ENCODE data around the gene LASP1. TPM values are rescaled to one million over a fixed set of nuclear protein-coding genes. Genes with fewer than 3 reads are reported as not detected.

The LASP1 gene
- total and polyA plus RNA-seq, 3 donors from 2014 or later = 58.2 to 83.2 (median 60.3) TPM

DNA sequence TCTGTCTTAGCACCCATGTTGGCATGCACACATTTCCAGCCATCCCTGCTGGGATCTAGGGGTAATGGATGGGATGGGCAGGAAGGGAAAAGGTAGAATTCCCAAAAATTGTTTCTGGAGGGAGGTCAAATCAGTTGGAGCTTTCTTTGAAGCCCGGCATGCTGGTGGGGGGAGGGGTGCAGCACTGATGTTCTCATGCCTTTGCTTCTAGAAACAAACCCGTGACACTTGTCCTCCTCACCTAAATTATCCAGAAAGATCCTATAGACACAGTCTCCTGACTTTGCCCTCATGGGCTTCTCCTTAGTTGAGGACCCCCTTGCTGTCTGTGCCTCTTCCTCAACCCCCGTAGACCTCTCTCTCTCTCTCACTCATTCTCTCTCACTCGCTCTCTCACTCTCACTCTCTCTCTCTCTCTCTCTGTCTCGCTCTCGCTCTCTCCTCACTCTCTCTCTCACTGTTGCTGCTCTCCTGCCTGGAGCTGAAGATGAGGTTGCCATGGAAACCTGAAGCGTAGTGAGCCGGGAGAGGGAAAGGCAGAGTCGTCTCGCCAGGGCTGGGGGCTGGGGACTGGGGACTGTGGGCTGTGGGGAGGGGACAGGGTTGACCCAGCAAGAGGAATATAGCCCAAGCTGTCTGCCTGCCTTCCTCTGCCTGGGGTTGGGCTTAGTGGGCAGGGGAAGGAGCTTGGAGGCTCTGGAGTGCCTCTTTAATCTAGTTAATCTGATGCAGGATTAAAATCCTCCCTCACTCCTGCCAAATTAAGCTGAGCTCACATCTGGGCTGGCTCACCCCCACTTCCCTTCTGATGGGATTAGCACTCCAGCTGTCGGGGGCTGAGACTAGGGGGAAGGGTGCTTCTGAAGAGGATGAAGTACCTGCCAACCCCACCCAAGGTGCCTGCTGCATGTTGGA lies 16.1 kb downstream of the LASP1 start:
- no peak overlapping the region for H3K4me3 ChIP-seq
- no peak overlapping the region for H3K27ac ChIP-seq
- intact Hi-C loops (cut with DNase I; ENCODE audit: low total_unique reads) = no loop called here
- H3K4me1 ChIP-seq = peaks cover 49% of the 10 kb centered on the region
- H3K36me3 ChIP-seq (ENCODE audit: low read depth, missing control alignments) = no peaks in the 10 kb centered on the region
- no peak for DNase-seq
- no peak for TF ChIP-seq CTCF (IDR thresholded peaks at IDR 0.05)
- TF ChIP-seq POLR2A (IDR thresholded peaks at IDR 0.05) = no peak
- WGBS, 2 donors = 54 to 61% methylated on average over 11 of the region's 11 CpGs
- no peaks in the 10 kb centered on the region for H3K27me3 ChIP-seq
- no peaks in the 10 kb centered on the region for H3K9me3 ChIP-seq

- intact Hi-C loops (cut with DNase I; ENCODE audit: low total_unique reads) = no loop called here
These were observed 16.8 kb downstream of the LASP1 start for GRCh38 chr17:38886643-38887010.

GRCh38 chr17:38888842-38889241 lies 19.0 kb downstream of the LASP1 start:
- intact Hi-C loops (cut with DNase I; ENCODE audit: low total_unique reads) = no loop called here
- H3K9me3 ChIP-seq = no peaks in the 10 kb centered on the region
- peaks cover 33% of the 10 kb centered on the region for H3K4me1 ChIP-seq
- 83 to 93% methylated on average over 6 to 9 of the region's 9 CpGs for WGBS, 2 donors
- no peak overlapping the region for H3K27ac ChIP-seq
- TF ChIP-seq CTCF (IDR thresholded peaks at IDR 0.05) = no peak
- TF ChIP-seq POLR2A (IDR thresholded peaks at IDR 0.05) = no peak
- no peak overlapping the region for H3K4me3 ChIP-seq
- no peaks in the 10 kb centered on the region for H3K36me3 ChIP-seq (ENCODE audit: low read depth, missing control alignments)
- DNase-seq = no peak
- H3K27me3 ChIP-seq = no peaks in the 10 kb centered on the region

More at GRCh38 chr17:38886643-38887010, 16.8 kb downstream of the LASP1 start:
- WGBS, 2 donors = 79 to 81% methylated on average over 8 of the region's 8 CpGs
- no peak for TF ChIP-seq POLR2A (IDR thresholded peaks at IDR 0.05)
- no peak for TF ChIP-seq CTCF (IDR thresholded peaks at IDR 0.05)
- Histone ChIP-seq H3K27ac (no peak overlapping the region), H3K4me1 (peaks cover 43% of the 10 kb centered on the region), H3K27me3 (no peaks in the 10 kb centered on the region), H3K4me3 (no peak overlapping the region), H3K9me3 (no peaks in the 10 kb centered on the region), H3K36me3 (ENCODE audit: low read depth, missing control alignments) (no peaks in the 10 kb centered on the region)
- DNase-seq = no peak

DNA sequence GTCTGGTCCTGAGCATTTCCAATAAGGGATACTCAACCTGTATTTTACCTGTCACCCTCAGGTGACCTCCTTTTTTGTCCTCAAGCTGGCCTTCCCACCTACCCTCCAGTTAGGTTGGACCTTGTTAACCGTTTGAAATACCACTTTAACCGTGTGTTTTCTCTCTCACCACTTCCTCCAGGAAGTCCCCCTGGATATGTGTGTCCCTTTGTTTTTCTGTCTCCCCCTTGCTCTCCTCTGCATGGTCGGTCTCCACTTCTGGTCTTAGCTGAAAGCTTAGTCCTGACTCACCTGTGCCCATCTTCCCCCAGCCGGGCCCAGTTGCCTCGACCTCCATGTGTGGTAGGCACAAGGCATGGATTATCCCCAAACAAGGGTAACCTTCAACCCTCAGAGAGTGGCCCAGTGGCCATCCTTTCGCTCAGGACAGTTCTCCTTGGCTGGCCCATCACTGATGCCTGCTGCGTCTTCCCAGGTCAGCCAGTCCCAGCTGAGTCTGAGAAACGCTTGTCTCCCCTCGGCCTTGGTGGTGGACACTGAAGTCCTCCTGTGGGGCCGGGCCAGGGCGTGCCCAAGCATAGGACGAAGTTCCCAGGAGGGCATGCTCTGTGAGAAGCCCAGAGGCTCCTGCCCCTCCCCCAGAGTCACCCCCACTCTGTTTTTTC lies 20.0 kb downstream of the LASP1 start:
- WGBS, 2 donors = 90 to 94% methylated on average over 5 to 12 of the region's 12 CpGs
- TF ChIP-seq CTCF (IDR thresholded peaks at IDR 0.05) (no peak), POLR2A (IDR thresholded peaks at IDR 0.05) (no peak)
- H3K36me3 ChIP-seq (ENCODE audit: low read depth, missing control alignments) = no peaks in the 10 kb centered on the region

More for the DNA sequence above, 20.0 kb downstream of the LASP1 start:
- DNase-seq = no peak
- Histone ChIP-seq H3K4me1 (peaks cover 27% of the 10 kb centered on the region), H3K4me3 (no peak overlapping the region), H3K9me3 (no peaks in the 10 kb centered on the region), H3K27me3 (no peaks in the 10 kb centered on the region), H3K27ac (no peak overlapping the region)
- intact Hi-C loops (cut with DNase I; ENCODE audit: low total_unique reads) = no loop called here
